NCI-H2227 treated with DMSO at 0.1 percent for 48 hours (cell line): Measurements from ENCODE around the gene TARP.

Source experiments
- DNase-seq: peaks from one replicate; lab custom pipeline; 2025; lab: John Stamatoyannopoulos, UW

TARP gene

DNA sequence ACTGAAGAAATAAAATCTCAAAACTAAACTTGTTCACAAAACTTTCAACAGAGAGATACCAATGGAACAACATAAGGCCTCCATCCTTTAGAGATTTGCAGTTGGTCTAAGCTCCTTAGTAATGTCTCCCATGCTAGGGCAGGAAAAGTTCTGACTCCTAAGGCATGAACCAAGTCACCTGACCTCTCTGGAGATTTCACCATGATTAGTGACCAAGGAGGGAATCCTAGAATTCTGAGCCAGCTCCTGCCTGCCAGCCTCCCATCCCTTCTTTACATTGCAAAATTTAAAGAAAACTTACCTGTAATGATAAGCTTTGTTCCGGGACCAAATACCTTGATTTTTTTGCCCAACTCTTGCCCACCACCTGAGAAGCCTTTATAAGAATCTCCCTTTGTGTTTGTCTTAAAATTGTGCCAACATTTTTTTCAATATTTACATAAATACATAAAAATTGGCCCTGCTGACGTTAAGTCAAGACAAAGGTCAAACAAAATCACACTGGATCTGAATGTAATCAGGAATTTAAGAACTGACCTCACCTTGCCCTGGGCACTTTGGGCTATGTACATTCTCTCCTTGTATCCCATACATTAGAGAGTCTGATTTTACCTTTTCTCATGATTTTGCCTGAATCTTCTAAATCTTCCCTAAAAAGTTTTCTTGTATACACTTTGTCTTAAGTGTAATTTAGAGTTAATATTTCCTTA is at the start of gene TARP:
TARP (minus strand) TSS at position 351 of the 710 bp plus-strand sequence.
- no peak for DNase-seq

- no peak for DNase-seq
These were observed 49.7 kb upstream of the TARP start for GRCh38 chr7:38323156-38323555.

- DNase-seq, result no peak
These were observed 49.0 kb upstream of the TARP start for GRCh38 chr7:38322461-38322860.

DNA sequence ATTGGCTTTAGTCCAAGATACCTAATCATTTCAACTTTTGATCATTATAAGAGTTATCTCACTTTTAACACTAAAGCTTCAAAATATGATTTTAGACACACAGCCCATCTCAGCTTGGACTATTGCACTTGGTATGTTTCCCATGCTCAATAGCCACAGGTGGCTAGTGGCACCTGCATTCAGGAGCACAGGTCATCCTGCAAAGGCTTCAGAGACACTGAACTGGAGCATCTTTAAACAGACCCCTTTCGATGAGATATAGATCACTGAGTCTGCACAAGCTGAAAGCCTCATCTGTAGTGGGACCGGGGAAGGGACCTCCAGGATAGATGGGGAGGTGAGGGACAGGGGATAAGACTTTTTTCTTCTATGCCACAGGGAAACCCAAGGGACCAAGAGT is 48.5 kb upstream of the TARP start:
- no peak for DNase-seq

DNA sequence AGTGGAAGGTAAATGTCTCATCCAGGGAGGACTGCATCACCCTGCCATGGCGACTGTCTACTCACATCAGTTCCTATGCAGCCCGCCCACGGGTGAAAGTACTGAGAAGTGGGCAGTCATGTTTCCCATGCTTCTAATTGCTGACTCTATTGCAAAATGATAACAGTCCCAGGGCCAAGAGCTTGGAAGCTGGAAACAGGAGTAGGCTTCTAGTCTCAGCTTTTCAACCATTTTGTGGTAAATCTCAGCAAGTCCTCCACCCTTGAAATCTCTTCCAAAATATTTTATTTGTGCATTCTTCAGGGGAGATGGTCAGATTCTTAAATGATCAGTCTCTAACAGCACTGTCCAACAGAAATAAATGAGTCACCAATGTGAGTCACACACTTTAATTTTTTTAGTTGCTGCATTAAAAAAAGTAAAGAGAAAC is 48.1 kb upstream of the TARP start:
- DNase-seq, result no peak

- no peak for DNase-seq
These were observed 47.6 kb upstream of the TARP start for GRCh38 chr7:38321050-38321449.

GRCh38 chr7:38319873-38320272 is 46.4 kb upstream of the TARP start:
- no peak for DNase-seq

DNA sequence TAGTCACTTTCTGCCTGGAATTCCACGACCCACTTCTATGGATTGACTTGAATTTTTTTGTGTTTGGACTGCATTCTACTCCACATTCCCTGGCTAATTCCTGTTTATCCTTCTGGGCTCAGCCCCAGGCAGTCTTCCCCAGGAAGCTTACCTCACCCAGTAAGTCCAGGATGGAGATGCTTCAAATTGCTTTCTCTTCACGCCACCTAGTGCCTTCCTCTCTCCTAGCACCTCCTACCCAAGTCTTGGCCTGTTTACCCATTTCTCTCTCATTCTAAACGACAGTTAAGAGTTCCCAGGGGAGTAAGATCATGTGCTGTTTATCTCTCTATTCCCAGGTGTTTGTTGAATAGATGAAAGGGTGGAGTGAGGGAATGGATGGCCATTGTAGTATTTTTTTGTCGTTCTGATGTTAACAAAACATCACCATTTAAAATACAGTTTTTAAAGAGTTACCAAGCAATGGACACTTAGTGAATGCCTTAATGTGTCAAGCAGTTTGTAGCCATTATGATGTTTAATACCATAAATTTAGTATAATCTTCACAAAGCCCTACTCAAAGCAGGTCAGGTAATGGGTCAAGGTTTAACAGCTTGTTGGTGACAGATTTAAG is 45.5 kb upstream of the TARP start:
- peak; percentile 60 for DNase-seq

DNA sequence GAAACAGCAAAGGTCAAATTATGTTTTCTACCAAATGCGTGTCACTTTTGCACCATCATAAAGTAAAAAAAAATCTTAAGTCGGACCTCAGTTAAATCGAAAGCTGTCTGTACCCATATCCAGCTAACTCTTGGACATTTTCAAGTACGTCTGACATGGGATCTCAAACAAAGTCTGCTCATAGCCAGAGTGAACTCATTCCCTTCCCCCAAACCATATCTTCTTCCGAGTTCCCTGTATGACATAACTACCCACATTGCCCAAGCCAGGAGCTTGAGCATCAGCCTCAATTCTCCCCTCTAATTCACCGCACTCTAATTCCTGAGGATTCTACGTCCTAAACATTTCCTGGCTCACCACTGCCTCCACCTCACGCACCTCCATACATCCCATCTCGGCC is 44.8 kb upstream of the TARP start:
- DNase-seq, result no peak

DNA sequence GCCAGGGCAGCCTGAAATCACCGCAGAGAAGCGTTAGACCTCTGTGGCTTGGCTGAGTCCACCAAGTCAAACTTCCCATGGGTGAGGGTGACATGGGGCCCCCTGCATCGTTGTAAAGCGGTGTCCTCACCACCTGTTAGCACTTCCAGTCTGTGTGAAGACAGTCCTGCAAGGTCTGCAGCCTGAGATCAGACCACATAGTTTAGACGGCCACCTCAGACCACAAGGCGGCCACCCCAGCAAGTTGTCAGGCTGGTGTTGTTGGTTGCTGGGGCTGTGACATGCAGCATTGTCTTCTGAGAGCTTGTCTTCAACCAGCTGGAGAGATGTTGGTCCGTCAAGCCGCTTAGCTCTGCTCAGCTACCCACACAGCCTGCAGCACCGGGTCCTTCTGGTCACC is 44.1 kb upstream of the TARP start:
- no peak for DNase-seq

- DNase-seq, result no peak
These were observed 43.4 kb upstream of the TARP start for GRCh38 chr7:38316733-38317360.

DNA sequence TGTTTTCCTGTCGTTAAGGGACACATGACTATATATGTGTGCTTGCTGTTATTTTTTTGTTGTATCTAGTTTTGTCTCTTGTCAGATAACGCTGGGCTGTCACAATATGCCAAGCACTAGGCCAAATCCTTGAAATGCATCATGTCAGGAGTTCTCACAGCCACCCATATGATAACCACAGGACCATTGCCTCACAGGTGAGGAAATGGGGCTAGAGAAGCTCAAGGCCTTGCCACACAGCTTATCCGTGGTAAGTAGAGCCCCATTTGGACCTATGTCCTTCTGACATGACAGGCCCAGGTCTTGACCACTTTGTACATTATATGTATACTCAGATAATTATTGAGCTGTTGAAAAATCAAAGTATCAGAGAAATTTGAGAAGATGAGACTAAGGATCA is 42.0 kb upstream of the TARP start:
- DNase-seq, result no peak

DNA sequence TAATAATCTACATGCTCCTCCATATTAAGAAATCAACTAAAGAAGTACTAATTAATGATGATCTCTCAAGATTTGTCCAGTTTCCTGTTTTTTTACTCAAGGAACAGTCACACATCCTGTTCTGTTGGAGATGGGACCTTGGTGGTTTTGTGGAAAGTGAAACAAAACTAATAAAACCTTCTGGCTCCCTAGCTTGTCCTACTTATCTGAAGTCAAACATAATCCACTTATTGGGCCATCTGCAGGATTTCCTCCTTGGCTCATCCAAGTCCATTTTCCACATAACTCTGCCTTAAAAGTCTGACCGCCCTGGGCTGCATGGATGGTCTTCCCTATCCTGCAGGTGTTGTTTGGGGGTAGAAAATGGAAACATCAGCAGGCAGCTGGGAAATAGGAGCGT is 39.4 kb upstream of the TARP start:
- no peak for DNase-seq

DNA sequence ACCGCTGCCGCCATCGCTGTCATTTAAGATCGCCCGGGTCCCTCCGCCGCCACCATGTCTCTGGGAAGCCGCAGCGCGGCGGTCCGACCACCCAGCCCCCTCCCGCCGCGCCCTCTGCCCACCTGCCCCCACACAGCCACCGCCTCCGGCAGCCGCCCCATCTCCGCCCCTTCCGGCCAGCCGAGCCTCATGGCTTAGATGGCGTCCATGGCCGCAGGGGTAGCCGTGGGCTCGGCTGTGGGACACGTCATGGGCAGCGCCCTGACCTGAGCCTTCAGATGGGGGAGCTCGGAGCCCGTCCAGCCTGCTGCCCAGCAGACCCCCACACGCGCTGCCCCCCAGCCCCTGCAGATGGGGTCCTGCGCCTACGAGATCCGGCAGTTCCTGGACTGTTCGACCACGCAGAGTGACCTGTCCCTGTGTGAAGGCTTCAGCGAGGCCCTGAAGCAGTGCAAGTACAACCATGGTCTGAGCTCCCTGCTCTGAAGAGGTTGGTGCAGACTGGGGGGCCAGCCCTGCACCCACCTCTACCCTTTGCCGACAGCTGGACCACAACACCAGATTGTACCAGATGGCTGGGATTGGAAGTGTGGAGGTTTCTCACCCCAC is 38.0 kb upstream of the TARP start:
- DNase-seq, result peak; percentile 65

GRCh38 chr7:38310591-38311101 is 37.2 kb upstream of the TARP start:
- DNase-seq, result no peak

DNA sequence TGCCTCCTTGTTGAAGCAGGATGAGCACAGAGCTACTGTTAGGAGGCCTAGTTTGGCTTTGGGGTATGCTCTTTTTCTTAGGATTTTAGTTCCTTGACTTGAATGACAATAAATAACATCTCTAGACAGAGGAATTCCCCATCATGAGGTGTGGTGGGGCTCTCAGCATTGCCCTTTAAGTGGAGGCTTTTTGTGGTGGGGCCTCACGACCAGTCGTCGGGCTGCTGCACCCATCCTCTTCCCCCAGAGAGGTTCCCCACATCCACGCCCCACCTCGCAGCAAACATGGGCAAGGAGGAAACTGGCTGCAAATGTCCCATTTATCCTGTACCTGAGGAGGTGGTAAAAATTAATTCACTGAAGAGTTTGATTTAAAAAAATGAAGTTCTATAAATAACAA is 36.1 kb upstream of the TARP start:
- DNase-seq, result no peak

- no peak for DNase-seq
These were observed 34.7 kb upstream of the TARP start for GRCh38 chr7:38308140-38308539.

GRCh38 chr7:38307640-38308039 is 34.2 kb upstream of the TARP start:
- DNase-seq, result no peak

DNA sequence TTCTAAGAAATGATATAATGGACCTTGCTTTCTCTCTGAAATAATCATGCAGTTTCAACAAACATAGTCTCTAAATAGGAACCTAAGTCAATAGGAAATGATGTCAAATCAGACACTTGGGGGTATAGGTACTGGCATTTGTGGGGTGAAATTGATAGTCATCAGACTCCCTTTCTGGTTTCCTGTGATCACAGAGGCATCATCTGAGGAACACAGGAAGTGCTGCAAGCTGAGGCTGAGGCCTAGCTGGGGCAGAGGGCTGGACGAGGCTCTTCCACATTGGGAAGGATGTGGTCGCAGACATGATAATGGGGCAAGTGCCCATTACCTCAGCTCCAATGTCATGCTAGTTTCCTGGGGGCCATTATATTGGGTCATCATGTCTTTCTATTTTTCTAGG is 33.5 kb upstream of the TARP start:
- DNase-seq, result no peak

DNA sequence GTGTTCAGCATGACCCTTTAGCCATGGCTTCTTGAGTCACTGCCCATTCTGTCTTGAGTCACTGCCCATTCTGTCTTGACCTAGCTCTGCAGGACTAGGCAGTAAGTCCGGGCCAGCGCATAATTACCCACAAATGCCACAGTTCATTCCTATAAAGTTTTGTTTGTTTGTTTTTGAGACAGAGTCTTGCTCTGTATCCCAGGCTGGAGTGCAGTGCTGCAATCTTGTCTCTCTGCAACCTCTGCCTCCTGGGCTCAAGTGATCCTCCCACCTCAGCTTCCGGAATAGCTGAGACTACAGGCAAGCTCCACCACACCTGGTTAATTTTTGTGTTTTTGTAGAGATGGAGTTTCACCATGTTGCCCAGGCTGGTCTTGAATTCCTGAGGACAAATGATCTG is 32.7 kb upstream of the TARP start:
- DNase-seq, result no peak

DNA sequence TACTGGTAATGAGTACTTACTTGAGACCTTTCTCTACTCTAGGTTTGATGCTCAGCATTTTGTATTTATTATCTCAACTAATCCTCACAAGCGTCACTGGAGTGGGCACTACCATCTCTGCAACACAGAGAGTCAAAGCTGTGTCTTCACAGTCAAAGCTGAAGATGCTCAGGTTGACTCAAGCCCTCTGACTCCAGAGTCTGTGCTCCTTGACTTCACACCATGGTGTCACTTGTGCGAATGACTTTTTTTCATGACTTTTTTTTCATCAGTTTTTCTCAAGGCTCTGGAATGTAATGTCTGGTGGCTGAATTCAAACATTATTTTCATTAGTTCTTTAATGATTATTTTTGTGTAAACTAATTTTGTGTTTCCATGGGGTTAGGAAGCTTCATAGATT is 30.4 kb upstream of the TARP start:
- DNase-seq, result no peak

DNA sequence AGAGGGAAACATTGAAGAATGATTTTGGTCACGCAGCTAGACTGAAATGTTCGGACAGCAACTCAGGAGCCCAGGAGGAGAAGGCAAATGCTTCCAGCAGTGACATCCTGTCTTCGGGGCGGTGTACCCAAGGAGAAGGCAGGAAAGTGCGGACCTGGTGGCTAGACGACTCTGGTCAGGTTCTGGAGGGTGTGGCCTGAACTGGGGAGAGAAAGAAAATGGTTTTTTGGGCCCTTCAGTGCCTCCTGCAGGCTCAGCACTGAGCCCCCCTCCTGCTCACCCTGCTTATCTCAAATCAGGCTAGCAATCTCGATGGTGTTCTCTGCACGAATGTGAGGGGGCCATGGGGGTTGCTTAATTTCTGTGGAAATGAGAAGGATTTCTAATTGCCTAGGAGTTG is 26.7 kb upstream of the TARP start:
- DNase-seq, result no peak
